ENCODE results near the gene PSAP. TPM values are rescaled to one million over a fixed set of nuclear protein-coding genes. Genes with fewer than 3 reads are reported as not detected.

PSAP gene
- polyA plus RNA-seq, 1 donor = 450 TPM

GRCh38 chr10:71769279-71769823, 81.7 kb downstream of the PSAP start:
- DNase-seq (ENCODE audit: low read depth) = no peak

GRCh38 chr10:71767420-71768035, 83.5 kb downstream of the PSAP start:
- no peak for DNase-seq (ENCODE audit: low read depth)

- DNase-seq (ENCODE audit: low read depth) = no peak
Observed at GRCh38 chr10:71766717-71767419, 84.2 kb downstream of the PSAP start.

Other genes with a start within 250 kb of the PSAP start
- gene C10orf105, start 131.5 kb downstream of the PSAP start, polyA plus RNA-seq (ENCODE audit: insufficient read length) = 0.06 TPM
- gene VSIR, start 77.7 kb downstream of the PSAP start, polyA plus RNA-seq (ENCODE audit: insufficient read length) = 28.5 TPM
- gene CHST3, start 113.1 kb upstream of the PSAP start, polyA plus RNA-seq (ENCODE audit: insufficient read length) = 12.4 TPM
- gene SPOCK2, start 237.3 kb upstream of the PSAP start, polyA plus RNA-seq (ENCODE audit: insufficient read length) = 3.4 TPM